ENCODE results near the gene FAM200C. TPM values are rescaled to one million over a fixed set of nuclear protein-coding genes. Genes with fewer than 3 reads are reported as not detected.
A peak's percentile ranks its signal among the peaks of the same experiment; 100 is the strongest.

The FAM200C gene
- total RNA-seq, 2 donors from 2014 or later: 2.4 to 2.7 TPM

DNA sequence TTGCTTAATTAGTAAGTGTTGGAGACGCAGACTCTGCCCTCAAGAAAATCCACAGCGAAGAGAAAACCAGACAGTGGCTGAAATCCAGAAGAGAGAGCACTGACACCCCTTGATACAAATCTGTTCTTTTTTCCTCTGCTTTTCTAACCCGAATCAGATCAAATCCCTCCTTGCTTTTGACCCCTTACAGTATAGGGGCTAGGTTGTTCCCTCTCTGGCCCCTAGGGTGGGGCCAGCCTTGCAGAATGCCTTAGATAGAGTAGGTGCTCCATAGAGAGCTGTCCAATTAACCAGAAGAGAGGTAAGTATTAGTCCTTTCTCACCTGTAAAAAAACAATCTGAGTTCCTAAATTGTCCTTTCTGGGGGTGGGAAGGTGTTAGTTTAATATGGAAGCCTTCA lies 39.5 kb downstream of the FAM200C start:
- Mint-ChIP-seq H3K27me3 (ENCODE audit: insufficient read depth) (no peaks in the 10 kb centered on the region), H3K27ac (no peak overlapping the region), H3K9me3 (no peaks in the 10 kb centered on the region), H3K4me3 (no peak overlapping the region), H3K4me1 (peaks cover 16% of the 10 kb centered on the region), H3K36me3 (ENCODE audit: low read depth) (no peaks in the 10 kb centered on the region)
- no peaks in the 10 kb centered on the region for H3K36me3 ChIP-seq (ENCODE audit: control insufficient read depth, insufficient read depth, low read length)
- H3K4me1 ChIP-seq (ENCODE audit: control insufficient read depth, insufficient read depth, low read length): no peaks in the 10 kb centered on the region
- TF ChIP-seq, protein P1, sequence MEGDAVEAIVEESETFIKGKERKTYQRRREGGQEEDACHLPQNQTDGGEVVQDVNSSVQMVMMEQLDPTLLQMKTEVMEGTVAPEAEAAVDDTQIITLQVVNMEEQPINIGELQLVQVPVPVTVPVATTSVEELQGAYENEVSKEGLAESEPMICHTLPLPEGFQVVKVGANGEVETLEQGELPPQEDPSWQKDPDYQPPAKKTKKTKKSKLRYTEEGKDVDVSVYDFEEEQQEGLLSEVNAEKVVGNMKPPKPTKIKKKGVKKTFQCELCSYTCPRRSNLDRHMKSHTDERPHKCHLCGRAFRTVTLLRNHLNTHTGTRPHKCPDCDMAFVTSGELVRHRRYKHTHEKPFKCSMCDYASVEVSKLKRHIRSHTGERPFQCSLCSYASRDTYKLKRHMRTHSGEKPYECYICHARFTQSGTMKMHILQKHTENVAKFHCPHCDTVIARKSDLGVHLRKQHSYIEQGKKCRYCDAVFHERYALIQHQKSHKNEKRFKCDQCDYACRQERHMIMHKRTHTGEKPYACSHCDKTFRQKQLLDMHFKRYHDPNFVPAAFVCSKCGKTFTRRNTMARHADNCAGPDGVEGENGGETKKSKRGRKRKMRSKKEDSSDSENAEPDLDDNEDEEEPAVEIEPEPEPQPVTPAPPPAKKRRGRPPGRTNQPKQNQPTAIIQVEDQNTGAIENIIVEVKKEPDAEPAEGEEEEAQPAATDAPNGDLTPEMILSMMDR (conservative IDR thresholded peaks at IDR 0.05): peak; percentile 63
- H3K9me3 ChIP-seq (ENCODE audit: control insufficient read depth, low read length): no peaks in the 10 kb centered on the region
- no peak overlapping the region for H3K9ac ChIP-seq (ENCODE audit: extremely low read depth, low read length, poor library complexity, severe bottlenecking)
- 89 to 100% methylated on average over 2 to 3 of the region's 3 CpGs for WGBS, 2 experiments (ENCODE audit: insufficient coverage in 1 of 2, insufficient read length in 1 of 2)
- peak; percentile 56 for DNase-seq
- H3K27me3 ChIP-seq (ENCODE audit: control insufficient read depth, insufficient read depth, low read length, poor library complexity, severe bottlenecking): no peaks in the 10 kb centered on the region
- H3K4me3 ChIP-seq (ENCODE audit: low read length): no peak overlapping the region
- no peak overlapping the region for H3K27ac ChIP-seq (ENCODE audit: low read depth, low read length)

DNA sequence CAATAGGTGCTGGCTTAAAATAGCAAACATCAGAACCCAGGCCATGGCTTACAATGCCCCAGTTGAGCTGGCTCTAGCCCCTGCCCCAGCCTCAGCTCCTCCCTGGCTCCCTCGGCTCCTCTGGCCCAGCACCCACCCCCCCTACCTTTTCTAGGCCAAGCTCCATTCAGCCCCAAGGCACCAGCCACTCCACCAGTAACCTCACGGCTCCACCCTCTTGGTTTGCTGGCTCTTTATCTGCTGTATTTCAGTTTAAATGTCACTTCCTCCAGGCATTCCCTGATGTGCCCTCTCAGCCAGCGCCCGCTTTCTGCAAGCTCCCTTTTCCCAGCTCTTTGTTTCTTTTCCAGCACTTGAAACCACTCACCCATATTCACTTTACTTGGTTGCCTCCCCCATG lies 40.0 kb downstream of the FAM200C start:
- H3K4me3 Mint-ChIP-seq: no peak overlapping the region
- no peaks in the 10 kb centered on the region for H3K27me3 Mint-ChIP-seq (ENCODE audit: insufficient read depth)
- H3K27ac ChIP-seq (ENCODE audit: low read depth, low read length): no peak overlapping the region
- H3K9me3 Mint-ChIP-seq: no peaks in the 10 kb centered on the region
- H3K27ac Mint-ChIP-seq: no peak overlapping the region
- peak; percentile 76 for DNase-seq
- H3K4me3 ChIP-seq (ENCODE audit: low read length): no peak overlapping the region
- TF ChIP-seq, protein P1 (conservative IDR thresholded peaks at IDR 0.05): no peak
- H3K4me1 Mint-ChIP-seq: peaks cover 16% of the 10 kb centered on the region
- no peak overlapping the region for H3K9ac ChIP-seq (ENCODE audit: extremely low read depth, low read length, poor library complexity, severe bottlenecking)
- no peaks in the 10 kb centered on the region for H3K9me3 ChIP-seq (ENCODE audit: control insufficient read depth, low read length)
- WGBS, 2 experiments (ENCODE audit: insufficient coverage in 1 of 2, insufficient read length in 1 of 2): 71 to 83% methylated on average over 1 to 4 of the region's 4 CpGs
- H3K27me3 ChIP-seq (ENCODE audit: control insufficient read depth, insufficient read depth, low read length, poor library complexity, severe bottlenecking): no peaks in the 10 kb centered on the region
- no peaks in the 10 kb centered on the region for H3K36me3 ChIP-seq (ENCODE audit: control insufficient read depth, insufficient read depth, low read length)
- H3K4me1 ChIP-seq (ENCODE audit: control insufficient read depth, insufficient read depth, low read length): no peaks in the 10 kb centered on the region
- H3K36me3 Mint-ChIP-seq (ENCODE audit: low read depth): no peaks in the 10 kb centered on the region

DNA sequence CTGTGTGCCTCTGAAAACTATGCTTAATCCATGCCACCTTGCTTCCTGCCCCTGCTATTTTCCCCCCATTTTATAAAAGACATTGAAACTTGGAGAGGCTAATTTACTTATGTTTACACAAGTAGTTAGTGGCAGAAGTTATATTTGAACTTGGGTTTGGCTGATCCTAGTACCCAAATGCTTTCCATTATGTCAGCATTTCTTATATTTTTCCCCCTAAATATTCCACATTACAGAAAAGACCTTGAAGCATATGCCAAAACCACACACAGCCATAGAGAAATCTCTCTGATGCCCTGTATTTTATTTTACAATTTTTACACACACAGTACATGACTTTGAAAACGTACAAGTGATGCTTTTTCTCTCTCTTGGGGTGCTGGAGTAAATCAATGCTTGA lies 40.6 kb downstream of the FAM200C start:
- Mint-ChIP-seq H3K36me3 (ENCODE audit: low read depth) (no peaks in the 10 kb centered on the region), H3K27ac (no peak overlapping the region), H3K27me3 (ENCODE audit: insufficient read depth) (no peaks in the 10 kb centered on the region), H3K4me1 (peaks cover 16% of the 10 kb centered on the region), H3K9me3 (no peaks in the 10 kb centered on the region), H3K4me3 (no peak overlapping the region)
- no peak overlapping the region for H3K27ac ChIP-seq (ENCODE audit: low read depth, low read length)
- WGBS, 2 experiments (ENCODE audit: insufficient coverage in 1 of 2, insufficient read length in 1 of 2): 32% methylated on average over 1 of the region's 1 CpG; no CpG with 5 or more reads in 1 of the 2 experiments
- no peaks in the 10 kb centered on the region for H3K9me3 ChIP-seq (ENCODE audit: control insufficient read depth, low read length)
- no peak for DNase-seq
- H3K9ac ChIP-seq (ENCODE audit: extremely low read depth, low read length, poor library complexity, severe bottlenecking): no peak overlapping the region
- no peaks in the 10 kb centered on the region for H3K4me1 ChIP-seq (ENCODE audit: control insufficient read depth, insufficient read depth, low read length)
- no peaks in the 10 kb centered on the region for H3K36me3 ChIP-seq (ENCODE audit: control insufficient read depth, insufficient read depth, low read length)
- H3K4me3 ChIP-seq (ENCODE audit: low read length): no peak overlapping the region
- H3K27me3 ChIP-seq (ENCODE audit: control insufficient read depth, insufficient read depth, low read length, poor library complexity, severe bottlenecking): no peaks in the 10 kb centered on the region
- TF ChIP-seq, protein P1 (conservative IDR thresholded peaks at IDR 0.05): no peak

Data from endodermal cell (in vitro differentiated cells).